Measurements from ENCODE around the gene AMER1. TPM values are rescaled to one million over a fixed set of nuclear protein-coding genes. Genes with fewer than 3 reads are reported as not detected.

Gene AMER1
- 1.2 and 1.4 TPM in 2 replicates for polyA plus RNA-seq (2013)

DNA sequence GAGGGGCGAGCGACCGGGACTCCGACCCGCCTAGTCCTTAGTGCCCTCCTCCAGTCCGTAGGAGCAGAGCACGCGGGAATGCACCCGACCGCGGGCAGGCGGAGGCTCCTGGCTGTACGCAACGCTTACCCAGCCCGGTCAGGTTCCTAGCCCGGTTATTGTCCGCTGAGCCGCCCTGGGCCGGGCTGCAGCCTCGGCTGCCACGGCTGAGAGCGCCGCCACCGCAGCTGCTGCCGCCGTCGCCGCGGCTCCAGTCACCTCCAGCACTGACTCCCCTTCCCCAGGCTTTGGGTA, at the start of gene AMER1:
Gene AMER1, minus strand, starts transcription at position 268 of the 294 bp plus-strand sequence. CDS start 12,422 bp downstream, outside the sequence.
- peak within 1 kb of the TSS; percentile 76 for H3K9ac ChIP-seq (ENCODE audit: low read length)
- peaks cover 8% of the 10 kb centered on the region for H3K79me1 ChIP-seq (ENCODE audit: low read length)

GRCh38 chrX:64230123-64230970, 24.8 kb upstream of the AMER1 start, which contains the start of gene ASB12:
Gene ASB12 (minus strand): TSS chrX:64230607. CDS start chrX:64225650, 4,957 bp downstream.
- Histone ChIP-seq H2BK120ac (ENCODE audit: insufficient read depth, low read length, poor library complexity) (no peak within 1 kb of the TSS), H3K9ac (ENCODE audit: low read length) (no peak within 1 kb of the TSS), H3K27me3 (ENCODE audit: insufficient read depth, low read length) (no peaks in the 10 kb centered on the region), H4K12ac (ENCODE audit: low read depth, low read length) (no peak within 1 kb of the TSS), H3K4ac (ENCODE audit: low read depth, low read length) (no peak within 1 kb of the TSS), H3K4me1 (ENCODE audit: control insufficient read depth in 1 of 2, insufficient read depth in 2 of 2, low read length in 2 of 2) (no peaks in the 10 kb centered on the region), H4K8ac (ENCODE audit: low read depth, low read length) (no peak within 1 kb of the TSS), H3K14ac (ENCODE audit: low read length) (no peak within 1 kb of the TSS), H3K27ac (ENCODE audit: low read depth, low read length) (no peak within 1 kb of the TSS), H2BK12ac (ENCODE audit: low read length) (no peak within 1 kb of the TSS), H2AK5ac (ENCODE audit: low read length) (no peak within 1 kb of the TSS), H3K4me2 (ENCODE audit: low read length) (no peak within 1 kb of the TSS), H3K18ac (ENCODE audit: low read length) (no peak within 1 kb of the TSS), H2BK5ac (ENCODE audit: low read depth, low read length, poor library complexity) (no peak within 1 kb of the TSS), H2AFZ (ENCODE audit: insufficient read depth, low read length, poor library complexity) (no peak within 1 kb of the TSS), H3K36me3 (ENCODE audit: control insufficient read depth in 1 of 2, insufficient read depth in 2 of 2, low read length in 2 of 2) (no peaks in the 10 kb centered on the region), H3K9me3 (ENCODE audit: insufficient read depth, low read depth, low read length) (no peaks in the 10 kb centered on the region), H3K4me3 (ENCODE audit: low read depth, low read length) (no peak within 1 kb of the TSS), H3K23ac (ENCODE audit: low read length) (no peak within 1 kb of the TSS), H3K79me1 (ENCODE audit: low read length) (no peaks in the 10 kb centered on the region), H4K91ac (ENCODE audit: low read depth, low read length) (no peak within 1 kb of the TSS), H3K79me2 (ENCODE audit: control insufficient read depth, insufficient read depth, low read length, poor library complexity) (no peaks in the 10 kb centered on the region)
- no peak for DNase-seq
- no CpG with 5 or more reads among the region's 17 CpGs for WGBS (ENCODE audit: extremely low coverage, insufficient coverage, insufficient read length)

More for the DNA sequence above, at the start of gene AMER1:
- Histone ChIP-seq H3K14ac (ENCODE audit: low read length) (peak within 1 kb of the TSS; percentile 70), H2AK5ac (ENCODE audit: low read length) (no peak within 1 kb of the TSS), H2AFZ (ENCODE audit: insufficient read depth, low read length, poor library complexity) (peak within 1 kb of the TSS; percentile 78), H4K12ac (ENCODE audit: low read depth, low read length) (peak within 1 kb of the TSS; percentile 90), H3K18ac (ENCODE audit: low read length) (peak within 1 kb of the TSS; percentile 29), H3K4me3 (ENCODE audit: low read depth, low read length) (peak within 1 kb of the TSS; percentile 81), H3K36me3 (ENCODE audit: control insufficient read depth in 1 of 2, insufficient read depth in 2 of 2, low read length in 2 of 2) (no peaks in the 10 kb centered on the region), H3K4me1 (ENCODE audit: control insufficient read depth in 1 of 2, insufficient read depth in 2 of 2, low read length in 2 of 2) (peaks cover 8 to 14% of the 10 kb centered on the region in 2 experiments), H4K8ac (ENCODE audit: low read depth, low read length) (peak within 1 kb of the TSS; percentile 76), H2BK120ac (ENCODE audit: insufficient read depth, low read length, poor library complexity) (peak within 1 kb of the TSS; percentile 24), H3K27ac (ENCODE audit: low read depth, low read length) (peak within 1 kb of the TSS; percentile 60), H3K27me3 (ENCODE audit: insufficient read depth, low read length) (no peaks in the 10 kb centered on the region), H2BK12ac (ENCODE audit: low read length) (peak within 1 kb of the TSS; percentile 58), H3K23ac (ENCODE audit: low read length) (no peak within 1 kb of the TSS), H3K9me3 (ENCODE audit: insufficient read depth, low read depth, low read length) (no peaks in the 10 kb centered on the region), H2BK5ac (ENCODE audit: low read depth, low read length, poor library complexity) (peak within 1 kb of the TSS; percentile 73), H3K79me2 (ENCODE audit: control insufficient read depth, insufficient read depth, low read length, poor library complexity) (peaks cover 2% of the 10 kb centered on the region), H3K4ac (ENCODE audit: low read depth, low read length) (no peak within 1 kb of the TSS), H3K4me2 (ENCODE audit: low read length) (peak within 1 kb of the TSS; percentile 89), H4K91ac (ENCODE audit: low read depth, low read length) (peak within 1 kb of the TSS; percentile 68)
- peak; percentile 36 to 64 for DNase-seq
- WGBS (ENCODE audit: extremely low coverage, insufficient coverage, insufficient read length): no CpG with 5 or more reads among the region's 29 CpGs

GRCh38 chrX:64229154-64229553, 23.6 kb upstream of the AMER1 start:
- Histone ChIP-seq H3K79me2 (ENCODE audit: control insufficient read depth, insufficient read depth, low read length, poor library complexity) (no peaks in the 10 kb centered on the region), H2AK5ac (ENCODE audit: low read length) (no peak overlapping the region), H3K9me3 (ENCODE audit: insufficient read depth, low read depth, low read length) (no peaks in the 10 kb centered on the region), H4K8ac (ENCODE audit: low read depth, low read length) (no peak overlapping the region), H2AFZ (ENCODE audit: insufficient read depth, low read length, poor library complexity) (no peak overlapping the region), H2BK5ac (ENCODE audit: low read depth, low read length, poor library complexity) (no peak overlapping the region), H3K23ac (ENCODE audit: low read length) (no peak overlapping the region), H3K14ac (ENCODE audit: low read length) (no peak overlapping the region), H3K36me3 (ENCODE audit: control insufficient read depth in 1 of 2, insufficient read depth in 2 of 2, low read length in 2 of 2) (no peaks in the 10 kb centered on the region), H2BK120ac (ENCODE audit: insufficient read depth, low read length, poor library complexity) (no peak overlapping the region), H3K79me1 (ENCODE audit: low read length) (no peaks in the 10 kb centered on the region), H3K4me2 (ENCODE audit: low read length) (no peak overlapping the region), H3K27me3 (ENCODE audit: insufficient read depth, low read length) (no peaks in the 10 kb centered on the region), H3K9ac (ENCODE audit: low read length) (no peak overlapping the region), H3K18ac (ENCODE audit: low read length) (no peak overlapping the region), H3K4ac (ENCODE audit: low read depth, low read length) (no peak overlapping the region), H2BK12ac (ENCODE audit: low read length) (no peak overlapping the region), H4K12ac (ENCODE audit: low read depth, low read length) (no peak overlapping the region), H3K4me1 (ENCODE audit: control insufficient read depth in 1 of 2, insufficient read depth in 2 of 2, low read length in 2 of 2) (no peaks in the 10 kb centered on the region), H4K91ac (ENCODE audit: low read depth, low read length) (no peak overlapping the region), H3K27ac (ENCODE audit: low read depth, low read length) (no peak overlapping the region), H3K4me3 (ENCODE audit: low read depth, low read length) (no peak overlapping the region)
- WGBS (ENCODE audit: extremely low coverage, insufficient coverage, insufficient read length): no CpG with 5 or more reads among the region's 3 CpGs
- DNase-seq: peak in 1 of 2 donors; percentile 18

DNA sequence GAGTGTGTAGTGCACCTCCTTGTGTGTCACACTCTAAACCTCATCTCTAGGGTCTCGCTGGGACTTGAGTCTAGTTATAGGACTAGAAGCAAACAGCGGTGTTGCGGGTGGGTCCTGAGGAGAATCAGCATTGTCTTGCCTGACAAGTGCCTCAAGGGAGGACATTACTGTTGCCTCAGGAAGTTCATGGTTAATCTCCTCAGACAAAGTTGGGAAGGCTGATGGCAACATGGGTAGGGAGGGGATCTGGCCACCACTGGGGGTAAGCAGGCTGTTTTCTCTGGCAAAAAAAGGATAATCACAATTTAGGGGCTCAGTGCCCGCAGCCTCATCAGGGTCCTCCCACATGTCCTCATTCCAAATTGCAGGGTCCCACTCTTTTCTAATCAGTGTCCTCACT, 12.5 kb upstream of the AMER1 start:
- Histone ChIP-seq H3K36me3 (ENCODE audit: control insufficient read depth in 1 of 2, insufficient read depth in 2 of 2, low read length in 2 of 2) (no peaks in the 10 kb centered on the region), H2BK120ac (ENCODE audit: insufficient read depth, low read length, poor library complexity) (no peak overlapping the region), H3K4me2 (ENCODE audit: low read length) (no peak overlapping the region), H2AK5ac (ENCODE audit: low read length) (no peak overlapping the region), H3K23ac (ENCODE audit: low read length) (no peak overlapping the region), H4K12ac (ENCODE audit: low read depth, low read length) (no peak overlapping the region), H3K4ac (ENCODE audit: low read depth, low read length) (no peak overlapping the region), H2BK5ac (ENCODE audit: low read depth, low read length, poor library complexity) (no peak overlapping the region), H2BK12ac (ENCODE audit: low read length) (no peak overlapping the region), H3K14ac (ENCODE audit: low read length) (no peak overlapping the region), H3K27ac (ENCODE audit: low read depth, low read length) (no peak overlapping the region), H3K18ac (ENCODE audit: low read length) (no peak overlapping the region), H3K4me1 (ENCODE audit: control insufficient read depth in 1 of 2, insufficient read depth in 2 of 2, low read length in 2 of 2) (no peaks in the 10 kb centered on the region), H3K79me1 (ENCODE audit: low read length) (no peaks in the 10 kb centered on the region), H4K8ac (ENCODE audit: low read depth, low read length) (no peak overlapping the region), H3K9me3 (ENCODE audit: insufficient read depth, low read depth, low read length) (no peaks in the 10 kb centered on the region), H3K79me2 (ENCODE audit: control insufficient read depth, insufficient read depth, low read length, poor library complexity) (no peaks in the 10 kb centered on the region), H3K9ac (ENCODE audit: low read length) (no peak overlapping the region), H2AFZ (ENCODE audit: insufficient read depth, low read length, poor library complexity) (no peak overlapping the region), H3K27me3 (ENCODE audit: insufficient read depth, low read length) (no peaks in the 10 kb centered on the region), H3K4me3 (ENCODE audit: low read depth, low read length) (no peak overlapping the region), H4K91ac (ENCODE audit: low read depth, low read length) (no peak overlapping the region)
- DNase-seq: no peak
- no CpG with 5 or more reads among the region's 4 CpGs for WGBS (ENCODE audit: extremely low coverage, insufficient coverage, insufficient read length)

All from trophoblast cell (in vitro differentiated cells and primary cell).